ENCODE data around the gene HES4.
"Not testable (repeated sequence)": the region's sequence is repeated elsewhere in the genome, so short reads cannot be mapped to it uniquely, and the experiment has no call there.

The HES4 gene

DNA sequence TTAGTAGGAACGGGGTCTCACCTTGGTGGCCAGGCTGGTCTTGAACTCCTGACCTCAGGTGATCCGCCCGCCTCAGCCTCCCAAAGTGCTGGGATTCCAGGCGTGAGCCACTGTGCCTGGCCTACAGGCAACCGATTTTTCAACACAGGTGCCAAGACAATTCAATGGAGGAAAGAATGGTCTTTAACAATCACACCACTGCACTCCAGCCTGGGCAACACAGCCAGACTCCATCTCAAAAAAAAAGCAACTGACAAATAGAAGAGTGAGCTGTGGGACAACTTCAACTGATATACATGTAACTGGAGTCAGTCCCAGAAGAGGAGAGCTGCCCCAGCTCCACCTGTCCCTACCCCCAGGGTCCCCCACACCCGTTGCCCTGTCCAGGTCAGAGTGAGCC, 5.4 kb downstream of the HES4 start:
- not testable (repeated sequence) for H3K4me1 ChIP-seq (ENCODE audit: control insufficient read depth, insufficient read depth, low read length); H3K4me3 ChIP-seq (ENCODE audit: low read depth, low read length); H3K9me3 ChIP-seq (ENCODE audit: control insufficient read depth, insufficient read depth, low read depth, low read length); H3K27ac ChIP-seq (ENCODE audit: extremely low read depth, low read depth, low read length)
- ChIA-PET POLR2A (interaction anchor here (1.1 to 2.2 kb wide), 3 partner anchors 12 to 26 kb away, joined by 4 to 11 read pairs (median 7); partner anchors contain the start of gene PERM1), CTCF (interaction anchor here (4.3 kb wide), 1 partner anchor 11 kb away, joined by 39 read pairs; no protein-coding TSS in a partner anchor)
- TF ChIP-seq ZNF121 (tag by site-specific recombination; IDR thresholded peaks at IDR 0.05) (peak; percentile 98), ZBTB8A (tag by site-specific recombination; IDR thresholded peaks at IDR 0.05) (0 out of 2 replicates have a peak, but pooled peaks have one; percentile 27), ZNF10 (tag by site-specific recombination; IDR thresholded peaks at IDR 0.05) (peak; percentile 50; the same call in 1 of the 2 replicates)
- H3K36me3 ChIP-seq (ENCODE audit: control insufficient read depth in 2 of 2, insufficient read depth in 1 of 2, low read length in 2 of 2): peaks cover 0 to 26% of the 10 kb centered on the region in 2 experiments; a peak in 1 of 3 replicates

- Histone ChIP-seq H3K4me3 (ENCODE audit: low read depth, low read length) (no peak overlapping the region), H3K4me1 (ENCODE audit: control insufficient read depth, insufficient read depth, low read length) (0 out of 2 replicates have a peak, but pooled peaks cover 3% of the 10 kb centered on the region), H3K27ac (ENCODE audit: extremely low read depth, low read depth, low read length) (no peak overlapping the region), H3K9me3 (ENCODE audit: control insufficient read depth, insufficient read depth, low read depth, low read length) (no peaks in the 10 kb centered on the region), H3K36me3 (ENCODE audit: control insufficient read depth in 2 of 2, insufficient read depth in 1 of 2, low read length in 2 of 2) (peaks cover 0 to 21% of the 10 kb centered on the region in 2 experiments; a peak in 1 of 3 replicates)
- TF ChIP-seq PRDM10 (tag by site-specific recombination; IDR thresholded peaks at IDR 0.05): peak; percentile 58
- 0 out of 2 replicates have a peak, but pooled peaks have one; percentile 5 for TF ChIP-seq EGR2 (tag by site-specific recombination; IDR thresholded peaks at IDR 0.05; ENCODE audit: low read depth)
- TF ChIP-seq SCRT1 (tag by site-specific recombination; IDR thresholded peaks at IDR 0.05; ENCODE audit: borderline replicate concordance): no peak
- TF ChIP-seq ZNF292 (tag by site-specific recombination; IDR thresholded peaks at IDR 0.05; ENCODE audit: borderline replicate concordance, low read depth): no peak
- ChIA-PET CTCF (interaction anchor here (0.8 to 4.3 kb wide), 3 partner anchors 10 to 66 kb away, joined by 3 to 39 read pairs (median 3); no protein-coding TSS in a partner anchor), POLR2A (interaction anchor here (0.8 to 2.2 kb wide), 2 partner anchors 11 to 18 kb away, joined by 5 to 11 read pairs; partner anchors contain the start of gene PERM1)
These were observed 6.4 kb downstream of the HES4 start for GRCh38 chr1:993379-993995.

DNA sequence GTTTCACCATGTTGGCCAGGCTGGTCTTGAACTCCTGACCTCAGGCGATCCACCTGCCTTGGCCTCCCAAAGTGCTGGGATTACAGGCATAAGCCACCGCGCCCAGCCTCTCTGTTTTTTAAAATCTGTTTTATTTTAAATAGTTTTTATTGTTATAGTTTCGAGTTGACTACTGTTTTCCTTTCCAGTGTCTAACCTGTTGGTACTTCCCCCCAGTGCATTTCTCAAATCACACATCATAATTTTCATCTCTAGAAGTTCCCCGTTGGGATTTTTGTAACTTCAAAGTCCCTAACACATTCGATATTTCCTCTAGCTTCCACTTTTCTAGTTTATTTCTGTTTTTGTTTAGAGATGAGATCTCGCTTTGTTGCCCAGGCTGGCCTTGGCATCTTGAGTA, 7.5 kb downstream of the HES4 start:
- ChIA-PET POLR2A (no interaction called here), CTCF (interaction anchor here (1.1 to 4.3 kb wide), 2 partner anchors 8 to 67 kb away, joined by 3 to 39 read pairs; no protein-coding TSS in a partner anchor)
- 0 out of 2 replicates have a peak, but pooled peaks cover under 1% of the 10 kb centered on the region for H3K4me1 ChIP-seq (ENCODE audit: control insufficient read depth, insufficient read depth, low read length)
- H3K4me3 ChIP-seq (ENCODE audit: low read depth, low read length): no peak overlapping the region
- peaks cover 0 to 10% of the 10 kb centered on the region in 2 experiments; a peak in 1 of 3 replicates for H3K36me3 ChIP-seq (ENCODE audit: control insufficient read depth in 2 of 2, insufficient read depth in 1 of 2, low read length in 2 of 2)
- no peak for TF ChIP-seq ZNF549 (tag by site-specific recombination; IDR thresholded peaks at IDR 0.05)
- TF ChIP-seq, protein P1, sequence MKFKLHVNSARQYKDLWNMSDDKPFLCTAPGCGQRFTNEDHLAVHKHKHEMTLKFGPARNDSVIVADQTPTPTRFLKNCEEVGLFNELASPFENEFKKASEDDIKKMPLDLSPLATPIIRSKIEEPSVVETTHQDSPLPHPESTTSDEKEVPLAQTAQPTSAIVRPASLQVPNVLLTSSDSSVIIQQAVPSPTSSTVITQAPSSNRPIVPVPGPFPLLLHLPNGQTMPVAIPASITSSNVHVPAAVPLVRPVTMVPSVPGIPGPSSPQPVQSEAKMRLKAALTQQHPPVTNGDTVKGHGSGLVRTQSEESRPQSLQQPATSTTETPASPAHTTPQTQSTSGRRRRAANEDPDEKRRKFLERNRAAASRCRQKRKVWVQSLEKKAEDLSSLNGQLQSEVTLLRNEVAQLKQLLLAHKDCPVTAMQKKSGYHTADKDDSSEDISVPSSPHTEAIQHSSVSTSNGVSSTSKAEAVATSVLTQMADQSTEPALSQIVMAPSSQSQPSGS (tag by site-specific recombination; IDR thresholded peaks at IDR 0.05; ENCODE audit: low read depth): no peak
- no peak overlapping the region for H3K27ac ChIP-seq (ENCODE audit: extremely low read depth, low read depth, low read length)
- H3K9me3 ChIP-seq (ENCODE audit: control insufficient read depth, insufficient read depth, low read depth, low read length): no peaks in the 10 kb centered on the region

- Histone ChIP-seq H3K36me3 (ENCODE audit: control insufficient read depth in 2 of 2, insufficient read depth in 1 of 2, low read length in 2 of 2) (peaks cover 0 to 5% of the 10 kb centered on the region in 2 experiments; a peak in 1 of 3 replicates), H3K27ac (ENCODE audit: extremely low read depth, low read depth, low read length) (no peak overlapping the region), H3K4me1 (ENCODE audit: control insufficient read depth, insufficient read depth, low read length) (no peaks in the 10 kb centered on the region), H3K9me3 (ENCODE audit: control insufficient read depth, insufficient read depth, low read depth, low read length) (no peaks in the 10 kb centered on the region), H3K4me3 (ENCODE audit: low read depth, low read length) (no peak overlapping the region)
- ChIA-PET CTCF (interaction anchor here (4.3 kb wide), 1 partner anchor 8 kb away, joined by 39 read pairs; no protein-coding TSS in a partner anchor), POLR2A (no interaction called here)
- 0 out of 2 replicates have a peak, but pooled peaks have one; percentile 20 for TF ChIP-seq ZNF585B (tag by site-specific recombination; IDR thresholded peaks at IDR 0.05)
- 0 out of 2 replicates have a peak, but pooled peaks have one; percentile 46 for TF ChIP-seq ZNF610 (tag by site-specific recombination; IDR thresholded peaks at IDR 0.05; ENCODE audit: borderline replicate concordance)
- TF ChIP-seq, protein P2, sequence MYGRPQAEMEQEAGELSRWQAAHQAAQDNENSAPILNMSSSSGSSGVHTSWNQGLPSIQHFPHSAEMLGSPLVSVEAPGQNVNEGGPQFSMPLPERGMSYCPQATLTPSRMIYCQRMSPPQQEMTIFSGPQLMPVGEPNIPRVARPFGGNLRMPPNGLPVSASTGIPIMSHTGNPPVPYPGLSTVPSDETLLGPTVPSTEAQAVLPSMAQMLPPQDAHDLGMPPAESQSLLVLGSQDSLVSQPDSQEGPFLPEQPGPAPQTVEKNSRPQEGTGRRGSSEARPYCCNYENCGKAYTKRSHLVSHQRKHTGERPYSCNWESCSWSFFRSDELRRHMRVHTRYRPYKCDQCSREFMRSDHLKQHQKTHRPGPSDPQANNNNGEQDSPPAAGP (tag by site-specific recombination; IDR thresholded peaks at IDR 0.05): no peak
- 0 out of 2 replicates have a peak, but pooled peaks have one; percentile 5 for TF ChIP-seq ZNF560 (tag by site-specific recombination; IDR thresholded peaks at IDR 0.05; ENCODE audit: borderline replicate concordance)
- TF ChIP-seq SETDB1 (IDR thresholded peaks at IDR 0.05; ENCODE audit: insufficient read length, low read length): peak; percentile 57
- peak; percentile 100 for TF ChIP-seq ZNF133 (tag by site-specific recombination; IDR thresholded peaks at IDR 0.05)
- no peak for TF ChIP-seq ZFP41 (tag by site-specific recombination; IDR thresholded peaks at IDR 0.05; ENCODE audit: borderline replicate concordance)
These were observed 8.0 kb downstream of the HES4 start for GRCh38 chr1:991895-992294.

DNA sequence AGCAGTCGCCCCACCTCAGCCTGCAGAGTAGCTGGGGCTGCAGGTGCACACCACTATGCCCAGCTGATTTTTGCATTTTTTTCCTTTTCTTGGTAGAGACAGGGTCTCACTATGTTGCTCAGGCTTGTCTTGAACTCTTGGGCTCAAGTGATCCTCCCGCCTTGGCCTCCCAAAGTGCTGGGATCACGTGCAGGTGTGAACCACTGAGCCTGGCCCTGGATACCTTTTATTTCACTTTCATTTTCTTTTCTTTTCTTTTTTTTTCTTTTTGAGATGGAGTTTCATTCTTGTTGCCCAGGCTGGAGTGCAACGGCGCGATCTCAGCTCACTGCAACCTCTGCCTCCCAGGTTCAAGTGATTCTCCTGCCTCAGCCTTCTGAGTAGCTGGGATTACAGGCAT, 8.6 kb downstream of the HES4 start:
- H3K4me3 ChIP-seq (ENCODE audit: low read depth, low read length); H3K27ac ChIP-seq (ENCODE audit: extremely low read depth, low read depth, low read length); H3K9me3 ChIP-seq (ENCODE audit: control insufficient read depth, insufficient read depth, low read depth, low read length); POLR2A ChIA-PET; H3K4me1 ChIP-seq (ENCODE audit: control insufficient read depth, insufficient read depth, low read length); H3K36me3 ChIP-seq (ENCODE audit: control insufficient read depth in 2 of 2, insufficient read depth in 1 of 2, low read length in 2 of 2): not testable (repeated sequence)
- CTCF ChIA-PET: interaction anchor here (0.6 to 4.3 kb wide), 3 partner anchors 7 to 50 kb away, joined by 4 to 39 read pairs (median 5); no protein-coding TSS in a partner anchor

Measured in HEK293 (cell line).